HL-60 (cell line): ENCODE results near the gene QSOX1.

Experiments used
- GABPA ChIP-seq: IDR thresholded peaks from 2 replicates; pipeline ENCODE4 v1.6.1; 2012; ENCODE audit warnings: low read depth
- POLR2AphosphoS5 ChIP-seq: IDR thresholded peaks from 2 replicates; pipeline ENCODE4 v1.6.1; 2012; ENCODE audit warnings: low read depth
- SPI1 ChIP-seq: IDR thresholded peaks from 2 replicates; pipeline ENCODE4 v1.6.1; 2012; ENCODE audit warnings: low read depth, mild to moderate bottlenecking, borderline replicate concordance
- TF ChIP-seq, protein P1 (sequence below): IDR thresholded peaks from one replicate; pipeline ENCODE4 v1.5.1; 2011; ENCODE audit warnings: low read length, control low read depth, inconsistent platforms; ENCODE audit not compliant: insufficient read depth
- TF ChIP-seq, protein P2 (sequence below): IDR thresholded peaks from 2 replicates; pipeline ENCODE4 v1.6.1; 2012; ENCODE audit warnings: low read depth; ENCODE audit not compliant: insufficient replicate concordance

DNA sequence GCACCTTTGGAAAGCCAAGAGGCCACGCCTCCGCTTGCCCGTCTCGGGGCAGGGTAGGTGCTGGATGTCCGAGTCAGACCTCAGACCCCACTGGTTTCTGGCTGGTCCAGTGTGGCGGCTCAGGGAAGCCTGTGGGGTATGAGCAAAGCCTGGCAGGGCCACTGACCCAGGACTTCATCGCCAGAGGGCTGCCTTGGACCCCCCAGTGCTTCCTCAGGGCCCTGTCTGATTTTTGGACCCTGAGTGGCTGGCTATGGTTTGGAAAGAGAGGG is 95.8 kb downstream of the QSOX1 start:
- TF ChIP-seq, protein P1, sequence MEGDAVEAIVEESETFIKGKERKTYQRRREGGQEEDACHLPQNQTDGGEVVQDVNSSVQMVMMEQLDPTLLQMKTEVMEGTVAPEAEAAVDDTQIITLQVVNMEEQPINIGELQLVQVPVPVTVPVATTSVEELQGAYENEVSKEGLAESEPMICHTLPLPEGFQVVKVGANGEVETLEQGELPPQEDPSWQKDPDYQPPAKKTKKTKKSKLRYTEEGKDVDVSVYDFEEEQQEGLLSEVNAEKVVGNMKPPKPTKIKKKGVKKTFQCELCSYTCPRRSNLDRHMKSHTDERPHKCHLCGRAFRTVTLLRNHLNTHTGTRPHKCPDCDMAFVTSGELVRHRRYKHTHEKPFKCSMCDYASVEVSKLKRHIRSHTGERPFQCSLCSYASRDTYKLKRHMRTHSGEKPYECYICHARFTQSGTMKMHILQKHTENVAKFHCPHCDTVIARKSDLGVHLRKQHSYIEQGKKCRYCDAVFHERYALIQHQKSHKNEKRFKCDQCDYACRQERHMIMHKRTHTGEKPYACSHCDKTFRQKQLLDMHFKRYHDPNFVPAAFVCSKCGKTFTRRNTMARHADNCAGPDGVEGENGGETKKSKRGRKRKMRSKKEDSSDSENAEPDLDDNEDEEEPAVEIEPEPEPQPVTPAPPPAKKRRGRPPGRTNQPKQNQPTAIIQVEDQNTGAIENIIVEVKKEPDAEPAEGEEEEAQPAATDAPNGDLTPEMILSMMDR: no peak
- no peak for TF ChIP-seq POLR2AphosphoS5
- TF ChIP-seq GABPA: no peak
- no peak for TF ChIP-seq SPI1
- TF ChIP-seq, protein P2, sequence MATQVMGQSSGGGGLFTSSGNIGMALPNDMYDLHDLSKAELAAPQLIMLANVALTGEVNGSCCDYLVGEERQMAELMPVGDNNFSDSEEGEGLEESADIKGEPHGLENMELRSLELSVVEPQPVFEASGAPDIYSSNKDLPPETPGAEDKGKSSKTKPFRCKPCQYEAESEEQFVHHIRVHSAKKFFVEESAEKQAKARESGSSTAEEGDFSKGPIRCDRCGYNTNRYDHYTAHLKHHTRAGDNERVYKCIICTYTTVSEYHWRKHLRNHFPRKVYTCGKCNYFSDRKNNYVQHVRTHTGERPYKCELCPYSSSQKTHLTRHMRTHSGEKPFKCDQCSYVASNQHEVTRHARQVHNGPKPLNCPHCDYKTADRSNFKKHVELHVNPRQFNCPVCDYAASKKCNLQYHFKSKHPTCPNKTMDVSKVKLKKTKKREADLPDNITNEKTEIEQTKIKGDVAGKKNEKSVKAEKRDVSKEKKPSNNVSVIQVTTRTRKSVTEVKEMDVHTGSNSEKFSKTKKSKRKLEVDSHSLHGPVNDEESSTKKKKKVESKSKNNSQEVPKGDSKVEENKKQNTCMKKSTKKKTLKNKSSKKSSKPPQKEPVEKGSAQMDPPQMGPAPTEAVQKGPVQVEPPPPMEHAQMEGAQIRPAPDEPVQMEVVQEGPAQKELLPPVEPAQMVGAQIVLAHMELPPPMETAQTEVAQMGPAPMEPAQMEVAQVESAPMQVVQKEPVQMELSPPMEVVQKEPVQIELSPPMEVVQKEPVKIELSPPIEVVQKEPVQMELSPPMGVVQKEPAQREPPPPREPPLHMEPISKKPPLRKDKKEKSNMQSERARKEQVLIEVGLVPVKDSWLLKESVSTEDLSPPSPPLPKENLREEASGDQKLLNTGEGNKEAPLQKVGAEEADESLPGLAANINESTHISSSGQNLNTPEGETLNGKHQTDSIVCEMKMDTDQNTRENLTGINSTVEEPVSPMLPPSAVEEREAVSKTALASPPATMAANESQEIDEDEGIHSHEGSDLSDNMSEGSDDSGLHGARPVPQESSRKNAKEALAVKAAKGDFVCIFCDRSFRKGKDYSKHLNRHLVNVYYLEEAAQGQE: no peak
